ENCODE data around the gene ROPN1L.
"Not testable (repeated sequence)": the region's sequence is repeated elsewhere in the genome, so short reads cannot be mapped to it uniquely, and the experiment has no call there.

Gene ROPN1L

GRCh38 chr5:10475931-10476676, 34.4 kb downstream of the ROPN1L start:
- in situ Hi-C loops (cut with MboI; ENCODE audit: low sequenced_read_pairs), result no loop called here

- in situ Hi-C loops (cut with MboI; ENCODE audit: low sequenced_read_pairs), result no loop called here
Observed at GRCh38 chr5:10476878-10477277, 35.2 kb downstream of the ROPN1L start.

GRCh38 chr5:10477943-10478342, 36.3 kb downstream of the ROPN1L start:
- in situ Hi-C loops (cut with MboI; ENCODE audit: low sequenced_read_pairs), result no loop called here

GRCh38 chr5:10478436-10478835, 36.8 kb downstream of the ROPN1L start:
- in situ Hi-C loops (cut with MboI; ENCODE audit: low sequenced_read_pairs), result no loop called here

- in situ Hi-C loops (cut with MboI; ENCODE audit: low sequenced_read_pairs), result no loop called here
Observed at GRCh38 chr5:10479154-10479721, 37.6 kb downstream of the ROPN1L start.

- in situ Hi-C loops (cut with MboI; ENCODE audit: low sequenced_read_pairs), result no loop called here
Observed at GRCh38 chr5:10480237-10480985, 38.7 kb downstream of the ROPN1L start.

GRCh38 chr5:10481241-10481935, 39.7 kb downstream of the ROPN1L start:
- in situ Hi-C loops (cut with MboI; ENCODE audit: low sequenced_read_pairs), result no loop called here

- in situ Hi-C loops (cut with MboI; ENCODE audit: low sequenced_read_pairs), result no loop called here
Observed at GRCh38 chr5:10482791-10483530, 41.3 kb downstream of the ROPN1L start.

- in situ Hi-C loops (cut with MboI; ENCODE audit: low sequenced_read_pairs), result no loop called here
Observed at GRCh38 chr5:10484774-10485141, 43.1 kb downstream of the ROPN1L start.

- in situ Hi-C loops (cut with MboI; ENCODE audit: low sequenced_read_pairs), result no loop called here
Observed at GRCh38 chr5:10485142-10485795, 43.6 kb downstream of the ROPN1L start.

- in situ Hi-C loops (cut with MboI; ENCODE audit: low sequenced_read_pairs), result no loop called here
Observed at GRCh38 chr5:10485897-10486296, 44.2 kb downstream of the ROPN1L start.

- in situ Hi-C loops (cut with MboI; ENCODE audit: low sequenced_read_pairs), result no loop called here
Observed at GRCh38 chr5:10486511-10487344, 45.0 kb downstream of the ROPN1L start.

GRCh38 chr5:10488144-10488543, 46.5 kb downstream of the ROPN1L start:
- in situ Hi-C loops (cut with MboI; ENCODE audit: low sequenced_read_pairs), result no loop called here

- in situ Hi-C loops (cut with MboI; ENCODE audit: low sequenced_read_pairs), result no loop called here
Observed at GRCh38 chr5:10489810-10490426, 48.2 kb downstream of the ROPN1L start.

GRCh38 chr5:10490927-10491672, 49.4 kb downstream of the ROPN1L start:
- in situ Hi-C loops (cut with MboI; ENCODE audit: low sequenced_read_pairs), result no loop called here

- in situ Hi-C loops (cut with MboI; ENCODE audit: low sequenced_read_pairs), result no loop called here
Observed at GRCh38 chr5:10491673-10492026, 50.0 kb downstream of the ROPN1L start.

GRCh38 chr5:10493884-10494283, 52.2 kb downstream of the ROPN1L start:
- in situ Hi-C loops (cut with MboI; ENCODE audit: low sequenced_read_pairs), result no loop called here

- in situ Hi-C loops (cut with MboI; ENCODE audit: low sequenced_read_pairs), result not testable (repeated sequence)
Observed at GRCh38 chr5:10494497-10494896, 52.8 kb downstream of the ROPN1L start.

Measured in HL-60/S4 treated with phorbol 12-myristate 13-acetate at 8.2 ng/mL for 4 days and 3 days (cell line).